Activated CD4-positive, alpha-beta T cell treated with anti-CD3 and anti-CD28 coated beads for 4 hours (primary cell): ENCODE measurements around the gene CREB3L1.

Experiments
- DNase-seq, 2 donors: peaks; one replicate each; pipeline ENCODE4 v3.0.0-alpha.2; 2020

Gene CREB3L1

GRCh38 chr11:46277622-46278386 lies at the start of gene CREB3L1:
Gene CREB3L1 (plus strand): TSS chr11:46277662. CDS start chr11:46278112, 450 bp downstream.
- DNase-seq: no peak

- no peak for DNase-seq
Measured at GRCh38 chr11:46229230-46229629, 48.2 kb upstream of the CREB3L1 start.

- DNase-seq: no peak
Measured at GRCh38 chr11:46234311-46234710, 43.2 kb upstream of the CREB3L1 start.

GRCh38 chr11:46235777-46236688 lies 41.4 kb upstream of the CREB3L1 start:
- DNase-seq: no peak

GRCh38 chr11:46236918-46237247 lies 40.6 kb upstream of the CREB3L1 start:
- DNase-seq: no peak

GRCh38 chr11:46237248-46238077 lies 40.0 kb upstream of the CREB3L1 start:
- DNase-seq: peak; percentile 57

GRCh38 chr11:46238078-46238966 lies 39.1 kb upstream of the CREB3L1 start:
- DNase-seq: peak; percentile 52 to 62

GRCh38 chr11:46238967-46239800 lies 38.3 kb upstream of the CREB3L1 start:
- peak; percentile 71 to 76 for DNase-seq

- DNase-seq: no peak
Measured at GRCh38 chr11:46239801-46240061, 37.7 kb upstream of the CREB3L1 start.

GRCh38 chr11:46240371-46240770 lies 37.1 kb upstream of the CREB3L1 start:
- no peak for DNase-seq

- no peak for DNase-seq
Measured at GRCh38 chr11:46240861-46241260, 36.6 kb upstream of the CREB3L1 start.

- no peak for DNase-seq
Measured at GRCh38 chr11:46242041-46242951, 35.2 kb upstream of the CREB3L1 start.

GRCh38 chr11:46242952-46243795 lies 34.3 kb upstream of the CREB3L1 start:
- DNase-seq: peak; percentile 90 to 92

- no peak for DNase-seq
Measured at GRCh38 chr11:46243796-46244109, 33.7 kb upstream of the CREB3L1 start.

- no peak for DNase-seq
Measured at GRCh38 chr11:46246521-46246920, 30.9 kb upstream of the CREB3L1 start.

GRCh38 chr11:46247090-46247489 lies 30.4 kb upstream of the CREB3L1 start:
- DNase-seq: no peak

- peak; percentile 25 to 26 for DNase-seq
Measured at GRCh38 chr11:46247659-46248058, 29.8 kb upstream of the CREB3L1 start.

- DNase-seq: no peak
Measured at GRCh38 chr11:46248289-46249102, 29.0 kb upstream of the CREB3L1 start.
